ENCODE results near the gene RREB1.

DNA sequence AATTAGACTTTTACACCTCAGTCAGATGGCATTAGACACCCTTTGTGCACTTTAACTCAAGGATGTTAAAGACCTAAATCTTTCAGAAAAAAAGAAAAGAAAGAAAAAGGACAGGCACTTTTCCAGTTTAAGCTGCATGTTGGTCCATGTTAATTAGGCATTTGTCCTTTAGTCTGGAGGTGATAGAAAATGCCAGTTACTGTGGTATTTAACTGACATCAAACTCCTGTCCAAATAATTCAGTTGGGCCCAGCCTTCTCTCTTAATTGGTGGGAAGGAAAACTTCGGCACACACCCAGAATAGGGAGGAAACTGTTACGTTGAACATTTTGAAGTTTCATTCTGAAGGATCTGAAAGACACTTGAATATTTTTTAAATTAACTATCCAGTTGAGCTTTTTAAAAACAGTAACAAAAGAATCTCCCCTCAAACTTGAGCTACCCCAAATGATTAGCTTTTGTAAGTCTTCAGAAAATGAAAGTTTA lies 30.3 kb downstream of the RREB1 start:
- TF ChIP-seq, protein P1, sequence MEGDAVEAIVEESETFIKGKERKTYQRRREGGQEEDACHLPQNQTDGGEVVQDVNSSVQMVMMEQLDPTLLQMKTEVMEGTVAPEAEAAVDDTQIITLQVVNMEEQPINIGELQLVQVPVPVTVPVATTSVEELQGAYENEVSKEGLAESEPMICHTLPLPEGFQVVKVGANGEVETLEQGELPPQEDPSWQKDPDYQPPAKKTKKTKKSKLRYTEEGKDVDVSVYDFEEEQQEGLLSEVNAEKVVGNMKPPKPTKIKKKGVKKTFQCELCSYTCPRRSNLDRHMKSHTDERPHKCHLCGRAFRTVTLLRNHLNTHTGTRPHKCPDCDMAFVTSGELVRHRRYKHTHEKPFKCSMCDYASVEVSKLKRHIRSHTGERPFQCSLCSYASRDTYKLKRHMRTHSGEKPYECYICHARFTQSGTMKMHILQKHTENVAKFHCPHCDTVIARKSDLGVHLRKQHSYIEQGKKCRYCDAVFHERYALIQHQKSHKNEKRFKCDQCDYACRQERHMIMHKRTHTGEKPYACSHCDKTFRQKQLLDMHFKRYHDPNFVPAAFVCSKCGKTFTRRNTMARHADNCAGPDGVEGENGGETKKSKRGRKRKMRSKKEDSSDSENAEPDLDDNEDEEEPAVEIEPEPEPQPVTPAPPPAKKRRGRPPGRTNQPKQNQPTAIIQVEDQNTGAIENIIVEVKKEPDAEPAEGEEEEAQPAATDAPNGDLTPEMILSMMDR (conservative IDR thresholded peaks at IDR 0.05; ENCODE audit: low read depth in 2 of 2), result no peak
- TF ChIP-seq CREB1 (CRISPR knock-in tag; IDR thresholded peaks at IDR 0.05; ENCODE audit: low read depth) (no peak), ETS1 (IDR thresholded peaks at IDR 0.05) (no peak), EZH2phosphoT487 (IDR thresholded peaks at IDR 0.05; ENCODE audit: unreplicated experiment) (no peak), POLR2AphosphoS5 (IDR thresholded peaks at IDR 0.05; ENCODE audit: low read depth) (no peak), JUNB (IDR thresholded peaks at IDR 0.05; ENCODE audit: unreplicated experiment) (no peak), EZH2 (IDR thresholded peaks at IDR 0.05; ENCODE audit: low read depth, unreplicated experiment) (no peak), REST (IDR thresholded peaks at IDR 0.05; ENCODE audit: unreplicated experiment) (no peak), ZNF114 (CRISPR knock-in tag; IDR thresholded peaks at IDR 0.05) (no peak), ZNF331 (CRISPR knock-in tag; IDR thresholded peaks at IDR 0.05; ENCODE audit: low read depth) (no peak), NANOG (IDR thresholded peaks at IDR 0.05; ENCODE audit: borderline replicate concordance) (no peak)

All from GM23338 (cell line).